Loucy (cell line): ENCODE results near the gene ETV5.

Experiments used
- EZH2phosphoT487 ChIP-seq: fragments of 200-600 bp; IDR thresholded peaks from 2 replicates; pipeline ENCODE4 v1.6.1; 2018; ENCODE audit warnings: antibody characterized with exemption, mild to moderate bottlenecking, moderate library complexity, borderline replicate concordance
- TF ChIP-seq, protein P1 (sequence below): fragments of 200-600 bp; sonication (generic); conservative IDR thresholded peaks from 2 replicates; pipeline ENCODE4 v1.5.1; 2014; ENCODE audit warnings: mild to moderate bottlenecking, antibody characterized with exemption, low read length

DNA sequence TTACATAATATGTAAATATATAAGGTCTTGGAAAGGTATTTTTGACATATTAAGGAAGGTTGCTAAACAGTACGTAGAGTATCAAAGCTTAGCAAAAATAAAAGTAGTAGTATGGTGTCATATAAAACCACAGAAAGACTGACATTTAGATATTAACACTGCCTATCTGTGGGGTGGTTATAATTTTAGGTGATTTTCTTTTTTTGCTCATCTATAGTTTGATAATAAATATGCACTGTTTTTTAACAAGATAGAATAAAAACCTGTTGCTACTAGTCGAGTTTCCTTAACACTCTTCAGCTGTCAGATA lies 40.7 kb downstream of the ETV5 start:
- TF ChIP-seq EZH2phosphoT487: no peak
- TF ChIP-seq, protein P1, sequence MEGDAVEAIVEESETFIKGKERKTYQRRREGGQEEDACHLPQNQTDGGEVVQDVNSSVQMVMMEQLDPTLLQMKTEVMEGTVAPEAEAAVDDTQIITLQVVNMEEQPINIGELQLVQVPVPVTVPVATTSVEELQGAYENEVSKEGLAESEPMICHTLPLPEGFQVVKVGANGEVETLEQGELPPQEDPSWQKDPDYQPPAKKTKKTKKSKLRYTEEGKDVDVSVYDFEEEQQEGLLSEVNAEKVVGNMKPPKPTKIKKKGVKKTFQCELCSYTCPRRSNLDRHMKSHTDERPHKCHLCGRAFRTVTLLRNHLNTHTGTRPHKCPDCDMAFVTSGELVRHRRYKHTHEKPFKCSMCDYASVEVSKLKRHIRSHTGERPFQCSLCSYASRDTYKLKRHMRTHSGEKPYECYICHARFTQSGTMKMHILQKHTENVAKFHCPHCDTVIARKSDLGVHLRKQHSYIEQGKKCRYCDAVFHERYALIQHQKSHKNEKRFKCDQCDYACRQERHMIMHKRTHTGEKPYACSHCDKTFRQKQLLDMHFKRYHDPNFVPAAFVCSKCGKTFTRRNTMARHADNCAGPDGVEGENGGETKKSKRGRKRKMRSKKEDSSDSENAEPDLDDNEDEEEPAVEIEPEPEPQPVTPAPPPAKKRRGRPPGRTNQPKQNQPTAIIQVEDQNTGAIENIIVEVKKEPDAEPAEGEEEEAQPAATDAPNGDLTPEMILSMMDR: no peak
